Putamen (tissue), 1 donor: ENCODE results near the gene ZNF519.
"Not testable (repeated sequence)": the region's sequence is repeated elsewhere in the genome, so short reads cannot be mapped to it uniquely, and the experiment has no call there.

Source experiments
- DNase-seq: peaks from one replicate; pipeline ENCODE4 v3.0.0-alpha.2; 2016; ENCODE audit warnings: low spot score

The ZNF519 gene

DNA sequence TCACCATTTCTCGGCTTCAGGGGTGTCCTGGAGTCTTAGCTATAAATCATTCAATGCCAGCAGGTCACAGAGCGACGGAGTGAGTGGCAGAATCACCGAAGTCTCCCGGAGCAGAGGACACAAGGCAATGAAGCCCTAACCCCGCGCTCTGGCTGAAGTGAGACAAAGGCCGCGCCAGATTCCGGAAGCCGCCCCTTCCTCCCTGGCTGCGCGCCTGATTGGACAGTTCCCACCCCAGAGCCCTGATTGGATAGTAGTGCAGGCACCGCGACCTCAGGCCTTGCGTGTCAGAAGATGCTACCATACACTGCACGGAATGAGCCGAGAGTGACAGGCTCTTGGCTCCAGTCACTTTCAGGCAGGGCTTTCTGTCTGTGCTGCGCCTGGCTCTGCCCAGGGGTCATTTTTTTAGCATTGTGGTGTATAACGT is at the start of gene ZNF519:
TSS of gene ZNF519 (minus strand) at position 165 of the 430 bp plus-strand sequence. CDS start at position 7, 158 bp downstream.
- DNase-seq, result peak; percentile 96

GRCh38 chr18:14179306-14179705 is 47.1 kb upstream of the ZNF519 start:
- no peak for DNase-seq

GRCh38 chr18:14178321-14179196 is 46.3 kb upstream of the ZNF519 start:
- DNase-seq, result peak; percentile 48

GRCh38 chr18:14177540-14178320 is 45.5 kb upstream of the ZNF519 start:
- DNase-seq, result not testable (repeated sequence)

DNA sequence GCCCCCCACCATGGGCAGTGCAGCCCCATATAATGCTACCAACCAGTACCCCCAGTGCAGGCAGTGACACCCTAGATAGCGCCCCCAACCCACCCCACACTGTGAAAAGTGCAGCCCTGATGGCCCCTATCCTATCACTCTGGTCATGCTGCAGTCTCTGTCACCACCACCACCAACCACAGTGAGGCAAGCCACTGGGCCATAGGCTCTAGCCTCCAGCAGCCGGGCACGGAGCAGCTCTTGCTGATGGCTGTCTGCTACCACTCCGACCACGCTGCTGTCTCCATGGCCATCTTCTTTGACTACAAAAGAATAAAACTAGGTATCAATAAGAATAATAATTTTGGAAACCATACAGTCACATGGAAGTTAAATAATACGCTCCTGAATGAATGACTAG is 43.2 kb upstream of the ZNF519 start:
- not testable (repeated sequence) for DNase-seq

- no peak for DNase-seq
Measured at GRCh38 chr18:14174706-14175085, 42.5 kb upstream of the ZNF519 start.

DNA sequence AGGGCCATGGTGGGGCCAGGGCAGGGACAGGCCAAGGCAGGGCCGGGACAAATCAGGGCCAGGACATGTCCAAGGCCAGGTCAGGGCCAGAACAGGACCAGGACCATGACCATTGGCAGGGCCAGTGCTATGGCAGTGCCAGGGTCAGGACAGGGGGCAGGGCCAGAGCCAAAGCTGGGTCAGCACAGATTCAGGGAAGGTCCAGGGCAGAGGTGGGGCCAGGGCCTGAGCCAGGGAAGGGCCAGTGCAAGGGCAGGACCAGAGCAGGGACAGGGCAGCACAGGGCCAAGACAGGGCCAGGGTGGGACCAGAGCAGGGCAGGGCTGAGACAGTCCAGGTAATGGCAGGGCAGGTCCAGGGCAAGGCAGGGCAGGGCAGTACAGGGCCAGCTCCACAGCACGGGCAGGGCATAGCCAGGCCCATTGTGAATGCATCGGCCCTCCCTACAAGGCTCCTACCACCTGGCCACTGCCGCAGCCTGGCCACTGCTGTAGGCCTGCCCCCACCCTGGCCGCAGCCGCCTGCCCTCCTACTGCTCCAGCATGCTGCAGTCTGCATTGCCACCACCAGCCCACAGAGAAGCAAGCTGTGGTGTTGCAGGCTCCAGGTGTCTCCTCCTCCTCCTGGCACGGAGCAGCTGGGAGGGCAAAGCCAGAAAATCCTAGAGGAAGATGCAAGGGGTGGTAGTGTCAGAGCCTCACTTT is 41.9 kb upstream of the ZNF519 start:
- DNase-seq, result not testable (repeated sequence)

DNA sequence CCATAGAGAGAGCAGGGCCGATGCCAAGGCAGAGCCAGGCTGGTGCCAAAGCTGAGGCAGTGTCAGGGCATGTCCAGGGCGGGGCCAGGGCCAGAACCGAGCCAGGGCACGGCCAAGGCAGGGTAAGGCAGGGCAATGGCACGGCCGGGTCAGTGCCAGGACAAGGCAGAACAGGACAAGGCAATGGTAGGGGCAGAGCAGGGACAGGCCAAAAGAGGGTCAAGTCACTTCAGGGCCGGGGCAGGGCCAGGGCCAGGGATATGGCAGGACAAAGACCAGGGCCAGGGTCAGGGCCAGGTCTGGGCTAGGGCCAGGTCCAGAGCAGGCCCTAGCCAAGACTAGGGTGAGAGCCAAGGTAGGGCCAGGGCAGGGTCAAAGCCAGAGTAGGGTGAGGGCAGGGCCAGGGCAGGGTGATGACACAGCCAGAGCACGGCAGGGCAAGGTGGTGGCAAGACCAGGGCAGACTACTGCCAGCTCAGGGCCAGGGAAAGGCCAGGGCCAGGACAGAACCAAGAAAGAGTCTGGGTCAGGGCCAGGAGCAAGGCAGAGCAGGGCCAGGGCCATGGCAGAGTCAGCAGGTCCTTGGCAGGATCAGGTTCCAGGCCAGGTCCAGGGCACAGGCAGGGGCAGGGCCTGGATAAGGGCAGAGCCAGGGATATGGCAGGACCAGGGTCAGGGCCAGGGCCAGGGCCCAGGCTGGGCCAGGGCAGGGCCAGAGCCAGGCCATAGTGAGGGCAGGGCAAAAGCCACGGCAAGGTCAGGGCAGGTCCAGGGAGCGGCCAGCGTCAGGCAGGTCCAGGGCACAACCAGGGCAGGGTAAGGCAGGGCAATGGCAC is 41.1 kb upstream of the ZNF519 start:
- DNase-seq, result not testable (repeated sequence)

DNA sequence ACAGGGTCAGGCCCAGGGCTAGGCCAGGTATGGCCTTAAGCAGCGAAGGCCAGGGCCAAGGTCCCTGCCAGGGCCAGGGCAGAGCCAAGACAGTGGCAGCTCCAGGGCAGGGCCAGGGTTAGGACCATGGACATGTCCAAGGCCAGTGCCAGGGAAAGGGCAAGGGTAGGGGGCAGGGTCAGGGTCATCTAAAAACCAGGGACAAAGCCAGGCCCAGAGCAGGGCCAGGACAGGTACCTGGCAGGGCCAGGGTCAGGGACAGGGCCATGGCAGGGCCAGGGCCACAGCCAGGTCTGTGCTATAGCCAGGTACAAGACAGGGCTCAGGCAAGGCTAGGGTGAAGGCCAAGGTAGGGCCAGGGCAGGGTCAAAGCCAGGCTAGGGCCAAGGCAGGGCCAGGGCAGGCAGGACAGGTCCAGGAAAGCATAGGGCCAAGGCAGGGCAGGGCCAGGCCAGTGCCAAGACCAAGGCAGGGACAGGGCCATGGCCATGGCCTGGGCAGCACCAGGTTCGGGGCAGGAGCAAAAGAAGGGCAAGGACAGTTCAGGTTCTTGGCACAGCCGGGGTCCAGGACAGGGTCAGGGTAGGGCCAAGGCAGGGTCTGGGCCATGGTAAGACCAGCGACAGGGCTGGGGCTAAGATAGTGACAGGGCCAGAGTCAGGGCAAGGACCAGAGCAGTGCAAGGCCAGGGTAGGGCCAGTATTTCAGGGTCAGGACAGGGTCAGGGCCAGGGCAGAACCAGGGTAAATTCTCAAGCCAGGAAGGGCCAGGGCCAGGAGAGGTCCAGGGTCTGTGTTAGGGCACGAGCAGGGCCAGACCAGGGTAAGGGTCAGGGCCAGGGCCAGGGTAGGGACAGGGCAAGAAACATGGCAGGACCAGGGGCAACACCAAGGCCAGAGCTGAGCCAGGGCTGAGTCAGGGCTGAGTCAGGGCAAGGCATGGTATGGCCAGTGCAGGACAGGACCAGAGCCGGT is 40.2 kb upstream of the ZNF519 start:
- DNase-seq, result not testable (repeated sequence)

DNA sequence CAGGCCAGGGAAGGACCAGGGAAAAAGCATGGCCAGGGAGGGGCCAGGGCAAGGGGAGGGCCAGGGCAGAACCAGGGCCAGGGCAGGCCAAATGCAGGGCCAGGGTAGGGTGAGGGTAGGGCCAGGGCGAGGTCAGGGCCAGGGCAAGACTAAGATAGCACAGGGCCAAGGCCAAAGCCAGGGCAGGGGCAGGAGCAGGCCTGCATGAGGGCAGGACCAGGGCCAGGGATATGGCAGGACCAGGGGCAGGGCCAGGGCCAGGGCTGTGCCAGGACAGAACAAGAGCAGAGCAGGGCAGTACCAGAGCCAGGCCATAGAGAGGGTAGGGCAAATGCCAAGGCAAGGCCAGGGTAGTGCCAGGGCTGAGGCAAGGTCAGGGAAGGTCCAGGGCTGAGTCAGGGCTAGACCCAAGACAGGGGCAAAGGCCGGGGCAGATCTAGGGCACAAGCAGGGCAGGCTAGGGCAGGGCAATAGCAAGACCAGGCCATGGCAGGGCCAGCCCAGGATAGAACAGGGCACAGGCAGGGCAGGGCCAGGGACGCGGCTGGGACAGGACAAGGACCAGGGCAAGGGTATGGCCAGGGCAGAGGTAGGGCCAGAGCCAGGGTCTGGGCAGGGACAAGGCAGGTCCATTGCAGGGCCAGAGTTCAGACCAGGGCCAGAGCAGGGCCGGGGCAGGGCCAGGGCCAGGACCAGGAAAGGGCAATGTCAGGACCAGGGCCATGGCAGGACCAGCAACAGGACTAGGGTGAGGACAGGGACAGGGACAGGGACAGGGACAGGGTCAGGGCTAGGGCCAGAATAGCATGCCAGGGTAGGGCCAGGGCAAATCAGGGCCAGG is 39.3 kb upstream of the ZNF519 start:
- DNase-seq, result not testable (repeated sequence)

DNA sequence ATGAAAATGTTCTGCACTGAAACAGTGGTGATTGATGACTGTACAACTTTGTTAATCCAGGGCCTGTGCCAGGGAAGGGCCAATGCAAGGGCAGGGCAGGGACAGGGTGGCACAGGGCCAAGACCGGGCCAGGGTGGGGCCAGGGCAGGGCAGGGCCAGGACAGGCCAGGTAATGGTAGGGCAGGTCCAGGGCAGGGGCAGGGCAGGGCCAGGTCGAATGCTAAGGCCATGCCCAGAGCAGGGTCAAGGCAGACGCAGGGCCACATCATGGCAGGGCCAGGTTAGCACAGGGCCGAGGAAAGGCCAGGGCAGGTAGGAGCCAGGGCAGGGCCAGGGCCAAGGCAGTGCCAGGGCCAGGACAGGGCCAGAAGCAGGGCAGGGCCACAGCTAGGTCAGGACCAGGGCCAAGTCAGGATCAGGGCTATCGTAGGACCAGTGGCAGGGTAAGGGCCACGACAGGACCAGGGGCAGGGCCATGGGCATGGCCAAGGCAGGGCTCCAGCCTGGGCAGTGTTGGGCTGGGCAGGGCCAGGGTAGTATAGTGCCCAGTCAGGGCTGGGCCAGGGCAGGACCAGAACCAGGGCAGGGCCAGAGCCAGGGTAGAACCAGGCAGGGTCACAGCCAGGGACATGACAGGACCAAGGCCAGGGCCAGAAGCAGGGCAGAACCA is 38.3 kb upstream of the ZNF519 start:
- DNase-seq, result not testable (repeated sequence)

DNA sequence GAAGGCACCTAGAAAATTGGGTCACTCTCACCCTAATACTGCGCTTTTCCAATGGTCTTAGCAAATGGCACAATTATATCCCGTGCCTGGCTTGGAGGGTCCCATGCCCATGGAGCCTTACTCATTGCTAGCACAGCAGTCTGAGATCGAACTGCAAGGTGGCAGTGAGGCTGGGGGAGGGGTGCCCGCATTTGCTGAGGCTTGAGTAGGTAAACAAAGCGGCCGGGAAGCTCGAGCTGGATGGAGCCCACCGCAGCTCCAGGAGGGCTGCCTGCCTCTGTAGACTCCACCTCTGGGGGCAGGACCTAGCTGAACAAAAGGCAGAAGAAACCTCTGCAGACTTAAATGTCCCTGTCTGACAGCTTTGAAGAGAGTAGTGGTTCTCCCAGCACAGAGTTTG is 30.7 kb upstream of the ZNF519 start:
- not testable (repeated sequence) for DNase-seq

DNA sequence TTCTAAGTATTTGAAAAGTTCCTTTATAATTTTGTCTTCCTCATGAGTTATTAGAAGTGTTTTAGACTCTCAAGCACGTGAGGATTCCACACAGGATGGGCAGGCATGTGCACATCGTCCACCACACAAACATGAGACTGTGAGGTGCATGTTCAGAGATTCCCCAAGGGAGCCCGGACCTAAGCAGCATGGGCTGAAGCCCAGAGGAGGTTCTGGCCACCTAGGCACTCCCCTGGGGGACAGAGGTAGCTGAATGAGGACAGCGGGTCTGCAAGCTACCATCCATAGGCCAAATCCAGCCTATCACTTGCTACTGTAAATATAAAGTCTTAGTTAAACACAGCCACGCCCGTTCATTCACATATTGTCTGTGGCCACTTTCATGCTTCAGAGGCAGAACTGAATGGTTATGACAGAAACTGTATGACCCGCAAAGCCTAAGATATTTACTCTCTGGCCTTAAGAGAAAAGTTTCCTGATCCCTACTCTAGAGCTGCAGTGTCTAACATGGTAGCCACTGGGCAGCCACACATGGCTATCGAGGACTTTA is 19.4 kb upstream of the ZNF519 start:
- not testable (repeated sequence) for DNase-seq

DNA sequence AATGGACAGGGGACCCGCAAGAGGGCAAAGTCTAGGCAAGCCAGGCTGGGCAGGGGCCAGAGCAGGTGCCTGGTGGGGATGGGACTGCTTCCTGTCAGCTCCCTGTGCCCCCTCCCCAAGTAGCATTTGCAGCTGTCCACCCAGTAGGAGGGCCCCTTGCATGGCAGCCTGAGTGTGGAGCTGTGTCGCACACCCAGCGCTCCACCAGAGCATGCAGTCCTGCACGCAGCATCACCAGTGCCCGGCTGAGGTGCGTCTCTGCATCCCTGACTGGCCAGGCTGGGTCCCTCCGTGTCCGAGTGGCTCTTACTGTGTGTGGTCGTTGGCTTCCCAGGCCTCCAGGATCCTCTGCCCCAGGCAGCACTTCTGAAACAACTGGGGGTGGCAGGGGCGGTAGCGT is 18.5 kb upstream of the ZNF519 start:
- DNase-seq, result not testable (repeated sequence)

- not testable (repeated sequence) for DNase-seq
Measured at GRCh38 chr18:14149916-14150420, 17.7 kb upstream of the ZNF519 start.

DNA sequence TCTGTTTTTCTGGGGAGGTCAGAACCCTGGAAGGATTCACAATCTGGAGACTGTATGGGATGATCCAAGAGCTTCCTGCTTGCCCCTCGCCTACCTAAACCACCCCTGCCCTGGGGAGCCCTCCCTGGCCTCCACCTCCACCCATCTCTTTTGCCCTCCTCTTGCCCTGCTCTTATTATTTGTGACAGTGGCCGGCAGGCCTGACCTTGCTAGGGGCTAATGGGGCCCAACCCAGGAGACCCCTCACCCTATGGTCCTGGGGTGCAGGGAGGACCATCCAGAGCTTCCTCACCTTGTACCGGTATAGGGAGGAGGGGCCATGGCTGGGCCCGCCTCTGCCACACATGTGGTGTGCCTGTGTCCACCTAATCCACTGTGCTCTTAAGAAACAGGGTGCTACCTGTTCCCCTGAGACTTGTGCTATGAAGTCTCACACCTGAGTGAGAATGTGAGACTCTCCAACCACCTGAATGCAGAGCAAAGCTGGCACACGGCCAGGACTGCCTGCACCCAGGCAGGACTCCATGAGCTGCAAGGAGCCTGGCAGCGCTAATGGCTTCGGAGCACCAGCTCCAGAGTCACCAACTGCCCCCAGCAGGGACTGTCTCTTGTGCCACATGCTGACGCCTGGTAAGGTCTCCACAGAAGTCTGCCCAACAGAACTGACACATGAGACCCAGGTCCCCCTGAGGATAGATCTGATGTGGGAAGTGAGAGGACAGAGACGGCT is 17.1 kb upstream of the ZNF519 start:
- DNase-seq, result not testable (repeated sequence)
